H1 (cell line): ENCODE data around the gene NAV3. TPM values are rescaled to one million over a fixed set of nuclear protein-coding genes. Genes with fewer than 3 reads are reported as not detected.

Experiments
- CTCF ChIA-PET: fragments of 300-600 bp; sonication (Branson Sonifier 250); formaldehyde crosslinking; loops from one replicate; lab custom pipeline; 2021; ENCODE audit not compliant: partially characterized antibody; lab: Charles Lee
- POLR2A ChIA-PET: fragments of 300-600 bp; sonication (Branson Sonifier 250); formaldehyde crosslinking; loops from one replicate; lab custom pipeline; 2021; ENCODE audit warnings: inconsistent platforms; ENCODE audit not compliant: partially characterized antibody; lab: Charles Lee
- DNase-seq, 2 experiments: peaks; one replicate each; pipeline versions ENCODE4 v3.0.0 to v3.0.0-alpha.2; 2010 to 2022; ENCODE audit warnings: low spot score in 2 of 2, low read depth in 1 of 2, mixed read lengths in 1 of 2
- FAIRE-seq: peaks from 2 replicates; lab custom pipeline; 2011; peaks lifted over from hg19 to GRCh38; lab: Jason Lieb, UNC
- H2AFZ ChIP-seq: 2 replicates; pipeline ENCODE4 v1.8.1; 2012; ENCODE audit warnings: low read length, inconsistent platforms
- H2AK5ac ChIP-seq: 2 replicates; pipeline ENCODE4 v1.6.1; 2013; ENCODE audit warnings: low read depth, low read length
- H2BK120ac ChIP-seq: replicated peaks from 2 replicates; pipeline ENCODE3; 2013; ENCODE audit warnings: low read depth, low read length, inconsistent platforms
- H2BK12ac ChIP-seq: 2 replicates; pipeline ENCODE4 v1.6.1; 2013; ENCODE audit warnings: low read depth, low read length
- H2BK15ac ChIP-seq: 2 replicates; pipeline ENCODE4 v1.6.1; 2013; ENCODE audit warnings: low read length
- H2BK20ac ChIP-seq: 2 replicates; pipeline ENCODE4 v1.6.1; 2013; ENCODE audit warnings: low read length
- H2BK5ac ChIP-seq: 2 replicates; pipeline ENCODE4 v1.6.1; 2013; ENCODE audit warnings: low read depth, low read length
- H3K14ac ChIP-seq: 2 replicates; pipeline ENCODE4 v1.6.1; 2013; ENCODE audit warnings: inconsistent platforms; ENCODE audit not compliant: insufficient read length
- H3K18ac ChIP-seq: 2 replicates; pipeline ENCODE4 v1.6.1; 2013; ENCODE audit warnings: low read length; ENCODE audit errors: extremely low read depth
- H3K23ac ChIP-seq: 2 replicates; pipeline ENCODE4 v1.6.1; 2013; ENCODE audit warnings: inconsistent platforms; ENCODE audit not compliant: insufficient read length
- H3K23me2 ChIP-seq: 2 replicates; pipeline ENCODE4 v1.6.1; 2013; ENCODE audit warnings: low read depth, low read length
- H3K27ac ChIP-seq: 2 replicates; pipeline ENCODE4 v1.6.1; 2011; ENCODE audit warnings: low read depth, low read length, inconsistent platforms
- H3K27me3 ChIP-seq, 4 experiments: replicated peaks in 1 of 4; 1 replicate in 1 of 4; 2 replicates in 3 of 4; pipeline versions ENCODE4 v1.6.1 to v1.8.1; 2011 to 2013; ENCODE audit warnings: low read length in 3 of 4, mild to moderate bottlenecking in 3 of 4, inconsistent platforms in 2 of 4, mixed read lengths in 2 of 4, moderate library complexity in 1 of 4; ENCODE audit not compliant: control insufficient read depth in 3 of 4, insufficient read depth in 3 of 4; ENCODE audit errors: extremely low read depth in 1 of 4
- H3K36me3 ChIP-seq, 4 experiments: 2 replicates each; pipeline versions ENCODE4 v1.6.1 to v1.8.1; 2011 to 2013; ENCODE audit warnings: mild to moderate bottlenecking in 4 of 4, low read length in 3 of 4, moderate library complexity in 2 of 4, control low read depth in 1 of 4, inconsistent platforms in 1 of 4; ENCODE audit not compliant: insufficient read depth in 4 of 4, control insufficient read depth in 2 of 4
- H3K4ac ChIP-seq: replicated peaks from 2 replicates; pipeline ENCODE3; 2013; ENCODE audit warnings: low read length, low read depth, mixed read lengths, inconsistent platforms; ENCODE audit not compliant: insufficient read length
- H3K4me1 ChIP-seq, 4 experiments: replicated peaks in 1 of 4; 1 replicate in 1 of 4; 2 replicates in 3 of 4; pipeline versions ENCODE4 v1.6.1 to v1.8.1; 2011 to 2013; ENCODE audit warnings: low read length in 3 of 4, inconsistent platforms in 2 of 4, mixed read lengths in 1 of 4; ENCODE audit not compliant: insufficient read depth in 4 of 4, control insufficient read depth in 3 of 4
- H3K4me2 ChIP-seq, 2 experiments: 2 replicates each; pipeline versions ENCODE4 v1.6.1 to v1.8.1; 2011 to 2013; ENCODE audit warnings: low read depth in 2 of 2, low read length in 2 of 2, control low read depth in 1 of 2, inconsistent platforms in 1 of 2, mild to moderate bottlenecking in 1 of 2; ENCODE audit not compliant: insufficient read depth in 1 of 2
- H3K4me3 ChIP-seq, 4 experiments: fragments of 200-600, 300-600 bp in 1 of 4; sonication (generic), shearing (Covaris generic), sonication (Bioruptor Twin) in 1 of 4; 2 replicates each; pipeline versions ENCODE4 v1.5.1 to v1.8.1; 2011 to 2016; ENCODE audit warnings: low read length in 4 of 4, low read depth in 3 of 4, control low read depth in 2 of 4, inconsistent platforms in 2 of 4, mild to moderate bottlenecking in 2 of 4, mixed read lengths in 1 of 4, moderate library complexity in 1 of 4; ENCODE audit not compliant: insufficient read depth in 2 of 4; ENCODE audit errors: extremely low read depth in 1 of 4
- H3K56ac ChIP-seq: replicated peaks from 2 replicates; pipeline ENCODE3; 2013; ENCODE audit warnings: low read depth, mild to moderate bottlenecking, mixed read lengths, low read length, inconsistent platforms; ENCODE audit not compliant: insufficient read length
- H3K79me1 ChIP-seq: 2 replicates; pipeline ENCODE4 v1.6.1; 2013; ENCODE audit warnings: low read depth, low read length, control low read depth
- H3K79me2 ChIP-seq, 2 experiments: 2 replicates each; pipeline versions ENCODE4 v1.6.1 to v1.8.1; 2012 to 2013; ENCODE audit warnings: low read length in 2 of 2, mild to moderate bottlenecking in 2 of 2, inconsistent platforms in 1 of 2; ENCODE audit not compliant: insufficient read depth in 2 of 2, control insufficient read depth in 1 of 2
- H3K9ac ChIP-seq, 4 experiments: replicated peaks in 1 of 4; 1 replicate in 1 of 4; 2 replicates in 3 of 4; pipeline versions ENCODE4 v1.6.1 to v1.8.1; 2011 to 2013; ENCODE audit warnings: low read depth in 3 of 4, low read length in 3 of 4, control low read depth in 2 of 4, mild to moderate bottlenecking in 2 of 4, moderate library complexity in 2 of 4, inconsistent platforms in 1 of 4; ENCODE audit errors: extremely low read depth in 1 of 4
- H3K9me3 ChIP-seq, 2 experiments: 2 replicates each; pipeline versions ENCODE4 v1.6.1 to v1.8.1; 2012 to 2013; ENCODE audit warnings: mild to moderate bottlenecking in 2 of 2, moderate library complexity in 2 of 2, control low read depth in 1 of 2, inconsistent platforms in 1 of 2, low read depth in 1 of 2, low read length in 1 of 2, mixed read lengths in 1 of 2; ENCODE audit not compliant: insufficient read depth in 2 of 2
- H4K20me1 ChIP-seq, 2 experiments: replicated peaks in 1 of 2; 2 replicates each; pipeline versions ENCODE3 to v1.8.1; 2011 to 2013; ENCODE audit warnings: inconsistent platforms in 2 of 2, low read length in 2 of 2, mild to moderate bottlenecking in 1 of 2; ENCODE audit not compliant: insufficient read depth in 2 of 2, control insufficient read depth in 1 of 2
- H4K5ac ChIP-seq: 2 replicates; pipeline ENCODE4 v1.6.1; 2013; ENCODE audit warnings: low read length, low read depth, mixed read lengths, inconsistent platforms; ENCODE audit not compliant: insufficient read length
- H4K8ac ChIP-seq: 2 replicates; pipeline ENCODE4 v1.8.0; 2013; ENCODE audit warnings: mild to moderate bottlenecking, moderate library complexity, low read length, inconsistent platforms; ENCODE audit not compliant: insufficient read depth; ENCODE audit errors: extremely low read depth
- H4K91ac ChIP-seq: replicated peaks from 2 replicates; pipeline ENCODE3; 2013; ENCODE audit warnings: low read length, mixed read lengths, inconsistent platforms; ENCODE audit not compliant: insufficient read length
- CREB1 ChIP-seq: IDR thresholded peaks from 2 replicates; pipeline ENCODE4 v1.6.1; 2012; ENCODE audit warnings: inconsistent platforms
- GTF2F1 ChIP-seq: IDR thresholded peaks from 2 replicates; pipeline ENCODE4 v1.6.1; 2012; ENCODE audit warnings: low read depth, low read length, improper control_type of control experiment, borderline replicate concordance
- HDAC6 ChIP-seq: IDR thresholded peaks from one replicate; pipeline ENCODE4 v1.7.1; 2012; ENCODE audit warnings: low read depth, mild to moderate bottlenecking, inconsistent platforms, low read length, moderate library complexity
- JUN ChIP-seq: IDR thresholded peaks from 2 replicates; pipeline ENCODE4 v1.6.1; 2011; ENCODE audit warnings: low read depth, mild to moderate bottlenecking, improper control_type of control experiment, low read length
- JUND ChIP-seq: IDR thresholded peaks from 2 replicates; pipeline ENCODE4 v1.6.1; 2011; ENCODE audit warnings: mild to moderate bottlenecking, improper control_type of control experiment, low read length
- KDM1A ChIP-seq: fragments of 200-600, 300-600 bp; sonication (generic); IDR thresholded peaks from 2 replicates; pipeline ENCODE4 v1.7.1; 2016; ENCODE audit warnings: mild to moderate bottlenecking, low read length, borderline replicate concordance
- SAP30 ChIP-seq: fragments of 300-600 bp; sonication (generic); IDR thresholded peaks from 2 replicates; pipeline ENCODE4 v1.7.1; 2012; ENCODE audit warnings: low read length, moderate library complexity, mild to moderate bottlenecking, inconsistent platforms; ENCODE audit not compliant: insufficient read depth, insufficient replicate concordance
- SP2 ChIP-seq: IDR thresholded peaks from 2 replicates; pipeline ENCODE4 v1.6.1; 2012; ENCODE audit warnings: mild to moderate bottlenecking, low read length, inconsistent platforms
- TAF7 ChIP-seq: optimal IDR thresholded peaks from 2 replicates; pipeline ENCODE3; 2011; ENCODE audit warnings: low read depth, mild to moderate bottlenecking, inconsistent platforms, low read length, moderate library complexity, borderline replicate concordance
- WGBS, 2 experiments: shearing (Covaris generic) in 1 of 2; methylation state at CpG; one replicate each; pipeline versions ENCODE4 v1.1.6 to v1.1.7; 2013 to 2015; ENCODE audit warnings: low lambda C conversion rate in 2 of 2, mixed read lengths in 2 of 2, inconsistent platforms in 1 of 2, low coverage in 1 of 2, missing lambda C conversion rate in 1 of 2; ENCODE audit not compliant: insufficient replicate concordance in 2 of 2, insufficient coverage in 1 of 2, insufficient read length in 1 of 2; ENCODE audit errors: extremely low coverage in 1 of 2, missing lambda C conversion rate in 1 of 2; 5-methylcytosine and 5-hydroxymethylcytosine counted together
- polyA plus RNA-seq, 7 experiments: library from polyadenylated mRNA; depleted of rRNA in 3 of 7; stranded (reverse) in 5 of 7; unstranded in 2 of 7; fragments of >200 nt in 5 of 7; fragments of 200-250 nt in 2 of 7; gene quantifications; 1 replicate in 5 of 7; 2 replicates in 1 of 7; 4 replicates in 1 of 7; pipeline versions ENCODE4 v1.2.1 to v1.2.3, GENCODE V29; 2011 to 2013; ENCODE audit warnings: missing spikeins in 2 of 7, mixed read lengths in 2 of 7
- total RNA-seq: library from RNA; stranded (reverse); fragmentation: NEBNext Ultra II Directional; extraction: Animal tissue kit (Norgen Biotek cat#: 25700); gene quantifications from 2 replicates; pipeline ENCODE4 v1.2.1, GENCODE V29; 2021
- TF ChIP-seq, protein P1 (sequence below): IDR thresholded peaks from 2 replicates; pipeline ENCODE4 v1.6.1; 2012; ENCODE audit warnings: low read length, inconsistent platforms

The NAV3 gene
- total and polyA plus RNA-seq, 2 of the 8 experiments (the other 6 are each of a cell fraction or from before 2014, with no cell fraction given): 0.47 to 5.0 TPM

DNA sequence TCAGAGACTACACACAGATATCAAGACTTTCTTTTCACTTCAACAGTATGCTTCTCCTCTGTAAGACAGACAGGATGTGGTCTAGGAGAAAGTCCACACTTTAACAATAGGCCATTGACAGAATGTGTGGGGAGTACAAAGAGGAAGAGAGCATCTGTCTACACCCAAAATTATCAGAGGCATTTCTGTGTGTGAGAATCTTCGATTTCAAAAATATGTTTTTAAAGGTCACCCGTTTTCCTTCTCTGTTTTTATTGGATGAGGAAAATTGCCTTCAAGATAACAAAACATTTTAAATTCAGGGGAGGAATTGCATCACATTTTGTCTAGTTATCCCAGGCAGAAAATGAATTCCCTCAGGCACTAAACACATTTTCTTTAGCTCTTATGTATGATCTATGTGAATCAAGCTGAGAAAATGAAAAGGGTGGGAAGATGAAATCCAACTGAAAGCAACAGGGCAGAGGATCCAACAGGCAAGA, 16.4 kb downstream of the NAV3 start:
- WGBS, 2 experiments: 86% methylated on average over 2 of the region's 2 CpGs; no CpG with 5 or more reads in 1 of the 2 experiments
- DNase-seq: no peak
- CTCF ChIA-PET: interaction anchor here (1.1 kb wide), 1 partner anchor 15 kb away, joined by 3 read pairs; no protein-coding TSS in a partner anchor
- no peaks in the 10 kb centered on the region for H3K9me3 ChIP-seq
- TF ChIP-seq SP2 (no peak), HDAC6 (no peak), GTF2F1 (no peak), KDM1A (no peak), JUN (no peak), JUND (no peak), SAP30 (no peak), TAF7 (no peak), CREB1 (no peak)
- TF ChIP-seq, protein P1, sequence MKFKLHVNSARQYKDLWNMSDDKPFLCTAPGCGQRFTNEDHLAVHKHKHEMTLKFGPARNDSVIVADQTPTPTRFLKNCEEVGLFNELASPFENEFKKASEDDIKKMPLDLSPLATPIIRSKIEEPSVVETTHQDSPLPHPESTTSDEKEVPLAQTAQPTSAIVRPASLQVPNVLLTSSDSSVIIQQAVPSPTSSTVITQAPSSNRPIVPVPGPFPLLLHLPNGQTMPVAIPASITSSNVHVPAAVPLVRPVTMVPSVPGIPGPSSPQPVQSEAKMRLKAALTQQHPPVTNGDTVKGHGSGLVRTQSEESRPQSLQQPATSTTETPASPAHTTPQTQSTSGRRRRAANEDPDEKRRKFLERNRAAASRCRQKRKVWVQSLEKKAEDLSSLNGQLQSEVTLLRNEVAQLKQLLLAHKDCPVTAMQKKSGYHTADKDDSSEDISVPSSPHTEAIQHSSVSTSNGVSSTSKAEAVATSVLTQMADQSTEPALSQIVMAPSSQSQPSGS: no peak
- H3K27me3 ChIP-seq: no peaks in the 10 kb centered on the region
- no peak overlapping the region for H3K18ac ChIP-seq
- H4K8ac ChIP-seq: no peak overlapping the region
- FAIRE-seq: no peak
- H3K36me3 ChIP-seq: no peaks in the 10 kb centered on the region
- H2BK12ac ChIP-seq: no peak overlapping the region
- no peak overlapping the region for H4K5ac ChIP-seq
- no peak overlapping the region for H3K4me3 ChIP-seq
- no peak overlapping the region for H3K4me2 ChIP-seq
- H4K91ac ChIP-seq: no peak overlapping the region
- H2AK5ac ChIP-seq: no peak overlapping the region
- H3K27ac ChIP-seq: no peak overlapping the region
- H3K79me1 ChIP-seq: no peaks in the 10 kb centered on the region
- no peak overlapping the region for H2BK120ac ChIP-seq
- no peak overlapping the region for H2AFZ ChIP-seq
- H3K14ac ChIP-seq: no peak overlapping the region
- POLR2A ChIA-PET: no interaction called here
- H3K23ac ChIP-seq: no peak overlapping the region
- no peak overlapping the region for H2BK5ac ChIP-seq
- no peak overlapping the region for H3K9ac ChIP-seq
- no peaks in the 10 kb centered on the region for H4K20me1 ChIP-seq
- no peak overlapping the region for H2BK15ac ChIP-seq
- H3K23me2 ChIP-seq: no peaks in the 10 kb centered on the region
- H3K79me2 ChIP-seq: no peaks in the 10 kb centered on the region
- H3K4me1 ChIP-seq: no peaks in the 10 kb centered on the region
- no peak overlapping the region for H2BK20ac ChIP-seq
- H3K4ac ChIP-seq: no peak overlapping the region
- H3K56ac ChIP-seq: no peak overlapping the region
